Sciatic nerve (tissue), 2 donors: Measurements from ENCODE around the gene SPEM2. TPM values are rescaled to one million over a fixed set of nuclear protein-coding genes. Genes with fewer than 3 reads are reported as not detected.
"Not testable (repeated sequence)": the region's sequence is repeated elsewhere in the genome, so short reads cannot be mapped to it uniquely, and the experiment has no call there.

ENCODE experiments used
- ATAC-seq: fragments of 200-7000 bp; cut with Tn5 transposase; one replicate; pipeline ENCODE4 v1.9.1; 2020; ENCODE audit warnings: mild to moderate bottlenecking, moderate library complexity
- DNase-seq: peaks from one replicate; pipeline ENCODE4 v3.0.0-alpha.2; 2020; ENCODE audit warnings: low spot score
- intact Hi-C: fragments of 100-400 bp; cut with DNase I; formaldehyde crosslinking; loops from one replicate; pipeline ENCODE4 v1.14.2; 2022
- total RNA-seq: library from RNA; stranded (reverse); fragmentation: NEBNext Ultra II Directional; extraction: Animal tissue kit (Norgen Biotek cat#: 25700); gene quantifications from one replicate; pipeline ENCODE4 v1.2.1, GENCODE V29; 2021
- donor health status: DM: no; HTN: no; CAD: no.
- donor health status: DM: no; HTN: no; CAD: no.

SPEM2 gene
- total RNA-seq, 1 donor from 2014 or later, result not detected

- ATAC-seq (peak; percentile 1), DNase-seq (no peak)
- intact Hi-C loops, result no loop called here
Observed at GRCh38 chr17:7465597-7466275, 40.3 kb downstream of the SPEM2 start.

- DNase-seq (no peak), ATAC-seq (no peak)
- intact Hi-C loops, result no loop called here
Observed at GRCh38 chr17:7466318-7466638, 40.9 kb downstream of the SPEM2 start.

- DNase-seq (peak; percentile 88), ATAC-seq (peak; percentile 42)
- intact Hi-C loops, result no loop called here
Observed at GRCh38 chr17:7466639-7467341, 41.4 kb downstream of the SPEM2 start.

GRCh38 chr17:7467498-7467897 lies 42.1 kb downstream of the SPEM2 start:
- intact Hi-C loops, result no loop called here
- DNase-seq (no peak), ATAC-seq (no peak)

- DNase-seq (no peak), ATAC-seq (no peak)
- intact Hi-C loops, result no loop called here
Observed at GRCh38 chr17:7468290-7468689, 42.9 kb downstream of the SPEM2 start.

- ATAC-seq, result no peak
- intact Hi-C loops, result no loop called here
- no peak for DNase-seq
Observed at GRCh38 chr17:7468804-7469389, 43.5 kb downstream of the SPEM2 start.

- DNase-seq, ATAC-seq, intact Hi-C loops: not testable (repeated sequence)
Observed at GRCh38 chr17:7469843-7470242, 44.4 kb downstream of the SPEM2 start.

GRCh38 chr17:7470457-7470973 lies 45.1 kb downstream of the SPEM2 start:
- DNase-seq, intact Hi-C loops, ATAC-seq: not testable (repeated sequence)

GRCh38 chr17:7471729-7472128 lies 46.3 kb downstream of the SPEM2 start:
- DNase-seq (no peak), ATAC-seq (no peak)
- intact Hi-C loops, result no loop called here

GRCh38 chr17:7474767-7475166 lies 49.4 kb downstream of the SPEM2 start:
- intact Hi-C loops, ATAC-seq, DNase-seq: not testable (repeated sequence)

- ATAC-seq (peak; percentile 51), DNase-seq (no peak)
- intact Hi-C loops, result no loop called here
Observed at GRCh38 chr17:7475764-7476422, 50.5 kb downstream of the SPEM2 start.

GRCh38 chr17:7476494-7476893 lies 51.1 kb downstream of the SPEM2 start:
- intact Hi-C loops, result no loop called here
- no peak for DNase-seq
- no peak for ATAC-seq

GRCh38 chr17:7476951-7477350 lies 51.5 kb downstream of the SPEM2 start:
- no peak for ATAC-seq
- intact Hi-C loops, result no loop called here
- no peak for DNase-seq

Other genes with a start within 250 kb of the SPEM2 start
- 2.3 TPM for gene ASGR1, start 246.2 kb upstream of the SPEM2 start, total RNA-seq
- gene DLG4, start 205.8 kb upstream of the SPEM2 start, total RNA-seq, result 32.2 TPM
- 321 TPM for gene ACADVL, start 205.7 kb upstream of the SPEM2 start, total RNA-seq
- gene DVL2, start 191.1 kb upstream of the SPEM2 start, total RNA-seq, result 49.1 TPM
- gene PHF23, start 186.2 kb upstream of the SPEM2 start, total RNA-seq, result 23.8 TPM
- gene GABARAP, start 183.2 kb upstream of the SPEM2 start, total RNA-seq, result 397 TPM
- gene CTDNEP1, start 173.9 kb upstream of the SPEM2 start, total RNA-seq, result 82.0 TPM
- 26.7 TPM for gene ELP5, start 173.4 kb upstream of the SPEM2 start, total RNA-seq
- gene CLDN7, start 163.1 kb upstream of the SPEM2 start, total RNA-seq, result 4.1 TPM
- 6.1 TPM for gene SLC2A4, start 143.9 kb upstream of the SPEM2 start, total RNA-seq
- 2.1 TPM for gene YBX2, start 131.0 kb upstream of the SPEM2 start, total RNA-seq
- 168 TPM for gene EIF5A, start 118.0 kb upstream of the SPEM2 start, total RNA-seq
- gene GPS2, start 110.3 kb upstream of the SPEM2 start, total RNA-seq, result 53.8 TPM
- 37.0 TPM for gene NEURL4, start 96.3 kb upstream of the SPEM2 start, total RNA-seq
- gene ACAP1, start 89.1 kb upstream of the SPEM2 start, total RNA-seq, result 38.3 TPM
- gene KCTD11, start 73.5 kb upstream of the SPEM2 start, total RNA-seq, result 64.6 TPM
- gene TMEM95, start 70.5 kb upstream of the SPEM2 start, total RNA-seq, result not detected
- gene TNK1, start 44.5 kb upstream of the SPEM2 start, total RNA-seq, result 6.1 TPM
- 37.1 TPM for gene PLSCR3, start 31.1 kb upstream of the SPEM2 start, total RNA-seq
- 75.0 TPM for gene TMEM256, start 21.5 kb upstream of the SPEM2 start, total RNA-seq
- 44.8 TPM for gene NLGN2, start 17.8 kb upstream of the SPEM2 start, total RNA-seq
- not detected for gene SPEM1, start 5.3 kb upstream of the SPEM2 start, total RNA-seq
- not detected for gene SPEM3, start 3.2 kb downstream of the SPEM2 start, total RNA-seq
- gene TMEM102, start 9.8 kb downstream of the SPEM2 start, total RNA-seq, result 3.0 TPM
- 3.8 TPM for gene FGF11, start 13.9 kb downstream of the SPEM2 start, total RNA-seq
- 6.3 TPM for gene CHRNB1, start 19.4 kb downstream of the SPEM2 start, total RNA-seq
- gene ZBTB4, start 54.0 kb downstream of the SPEM2 start, total RNA-seq, result 84.2 TPM
- not detected for gene SLC35G6, start 55.8 kb downstream of the SPEM2 start, total RNA-seq
- gene POLR2A, start 58.8 kb downstream of the SPEM2 start, total RNA-seq, result 126 TPM
- gene TNFSF12, start 123.4 kb downstream of the SPEM2 start, total RNA-seq, result 63.9 TPM
- 32.7 TPM for gene TNFSF13, start 133.1 kb downstream of the SPEM2 start, total RNA-seq
- gene SENP3, start 136.3 kb downstream of the SPEM2 start, total RNA-seq, result 39.8 TPM
- 83.0 TPM for gene CD68, start 154.0 kb downstream of the SPEM2 start, total RNA-seq
- 21.4 TPM for gene MPDU1, start 158.2 kb downstream of the SPEM2 start, total RNA-seq
- 5.1 TPM for gene SOX15, start 164.5 kb downstream of the SPEM2 start, total RNA-seq
- gene FXR2, start 189.3 kb downstream of the SPEM2 start, total RNA-seq, result 46.5 TPM
- 68.7 TPM for gene SAT2, start 202.2 kb downstream of the SPEM2 start, total RNA-seq
- 0.53 TPM for gene SHBG, start 204.5 kb downstream of the SPEM2 start, total RNA-seq
- gene ATP1B2, start 225.3 kb downstream of the SPEM2 start, total RNA-seq, result 14.3 TPM